A673 (cell line): ENCODE measurements around the gene AKR1C3.

Source experiments
- EZH2 ChIP-seq: fragments of 200-600 bp; sonication (generic); IDR thresholded peaks from 2 replicates; pipeline ENCODE4 v1.6.1; 2017; ENCODE audit warnings: borderline replicate concordance, low read depth, mild to moderate bottlenecking, mixed read lengths, antibody characterized with exemption, low read length; ENCODE audit not compliant: poor library complexity, severe bottlenecking
- TF ChIP-seq, protein P1 (sequence below): fragments of 300-800, 200-600 bp; sonication (generic); conservative IDR thresholded peaks from 2 replicates; pipeline ENCODE4 v1.5.1; 2017; ENCODE audit warnings: low read depth, mild to moderate bottlenecking, antibody characterized with exemption, low read length, moderate library complexity, mixed read lengths

- TF ChIP-seq, protein P1, sequence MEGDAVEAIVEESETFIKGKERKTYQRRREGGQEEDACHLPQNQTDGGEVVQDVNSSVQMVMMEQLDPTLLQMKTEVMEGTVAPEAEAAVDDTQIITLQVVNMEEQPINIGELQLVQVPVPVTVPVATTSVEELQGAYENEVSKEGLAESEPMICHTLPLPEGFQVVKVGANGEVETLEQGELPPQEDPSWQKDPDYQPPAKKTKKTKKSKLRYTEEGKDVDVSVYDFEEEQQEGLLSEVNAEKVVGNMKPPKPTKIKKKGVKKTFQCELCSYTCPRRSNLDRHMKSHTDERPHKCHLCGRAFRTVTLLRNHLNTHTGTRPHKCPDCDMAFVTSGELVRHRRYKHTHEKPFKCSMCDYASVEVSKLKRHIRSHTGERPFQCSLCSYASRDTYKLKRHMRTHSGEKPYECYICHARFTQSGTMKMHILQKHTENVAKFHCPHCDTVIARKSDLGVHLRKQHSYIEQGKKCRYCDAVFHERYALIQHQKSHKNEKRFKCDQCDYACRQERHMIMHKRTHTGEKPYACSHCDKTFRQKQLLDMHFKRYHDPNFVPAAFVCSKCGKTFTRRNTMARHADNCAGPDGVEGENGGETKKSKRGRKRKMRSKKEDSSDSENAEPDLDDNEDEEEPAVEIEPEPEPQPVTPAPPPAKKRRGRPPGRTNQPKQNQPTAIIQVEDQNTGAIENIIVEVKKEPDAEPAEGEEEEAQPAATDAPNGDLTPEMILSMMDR, result no peak
- no peak for TF ChIP-seq EZH2
These were observed 14.6 kb downstream of the AKR1C3 start for GRCh38 chr10:5108658-5109416.
